Adrenal gland (tissue), 5 donors: ENCODE data around the gene ZFHX2.

Source experiments
- POLR2A ChIP-seq, 2 donors: fragments of 450-650 bp; IDR thresholded peaks; one replicate each; pipeline ENCODE4 v1.6.1; 2017; ENCODE audit warnings: antibody characterized with exemption in 2 of 2, mild to moderate bottlenecking in 2 of 2, moderate library complexity in 1 of 2
- TF ChIP-seq, protein P1 (sequence below), 6 experiments: fragments of 450-650 bp in 4 of 6; fragments of 200-600 bp in 2 of 6; sonication (generic) in 1 of 6; IDR thresholded peaks; 1 replicate in 5 of 6; 2 replicates in 1 of 6; pipeline versions ENCODE4 v1.5.1 to v1.8.0; 2016 to 2021; ENCODE audit warnings: antibody characterized with exemption in 6 of 6, mild to moderate bottlenecking in 2 of 6, moderate library complexity in 1 of 6
- donor health status: DM: no; HTN: no; CAD: no.

DNA sequence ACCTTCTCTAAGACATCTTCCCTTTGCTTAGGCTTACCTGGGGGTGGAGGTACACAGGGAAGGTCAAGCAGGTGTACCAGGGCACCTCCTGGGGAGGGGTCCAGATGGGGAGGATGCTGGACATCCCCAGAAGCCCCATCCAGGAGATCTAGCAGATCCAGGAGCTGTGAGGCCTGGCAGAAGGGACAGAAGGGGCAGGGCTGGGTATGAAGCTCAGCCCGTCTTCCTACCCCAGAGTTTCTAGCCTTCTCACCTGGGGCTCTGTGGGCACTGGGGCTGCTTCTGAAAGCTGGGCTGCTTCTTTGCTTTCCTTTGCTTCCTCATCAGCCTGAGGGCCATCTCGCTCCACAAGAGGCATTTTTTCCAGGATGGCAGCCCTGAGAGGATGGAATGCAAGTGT is 9.7 kb upstream of the ZFHX2 start:
- TF ChIP-seq, protein P1, sequence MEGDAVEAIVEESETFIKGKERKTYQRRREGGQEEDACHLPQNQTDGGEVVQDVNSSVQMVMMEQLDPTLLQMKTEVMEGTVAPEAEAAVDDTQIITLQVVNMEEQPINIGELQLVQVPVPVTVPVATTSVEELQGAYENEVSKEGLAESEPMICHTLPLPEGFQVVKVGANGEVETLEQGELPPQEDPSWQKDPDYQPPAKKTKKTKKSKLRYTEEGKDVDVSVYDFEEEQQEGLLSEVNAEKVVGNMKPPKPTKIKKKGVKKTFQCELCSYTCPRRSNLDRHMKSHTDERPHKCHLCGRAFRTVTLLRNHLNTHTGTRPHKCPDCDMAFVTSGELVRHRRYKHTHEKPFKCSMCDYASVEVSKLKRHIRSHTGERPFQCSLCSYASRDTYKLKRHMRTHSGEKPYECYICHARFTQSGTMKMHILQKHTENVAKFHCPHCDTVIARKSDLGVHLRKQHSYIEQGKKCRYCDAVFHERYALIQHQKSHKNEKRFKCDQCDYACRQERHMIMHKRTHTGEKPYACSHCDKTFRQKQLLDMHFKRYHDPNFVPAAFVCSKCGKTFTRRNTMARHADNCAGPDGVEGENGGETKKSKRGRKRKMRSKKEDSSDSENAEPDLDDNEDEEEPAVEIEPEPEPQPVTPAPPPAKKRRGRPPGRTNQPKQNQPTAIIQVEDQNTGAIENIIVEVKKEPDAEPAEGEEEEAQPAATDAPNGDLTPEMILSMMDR (IDR thresholded peaks at IDR 0.05), result no peak
- no peak for TF ChIP-seq POLR2A (IDR thresholded peaks at IDR 0.05)
